HFF-Myc (cell line): ENCODE results near the gene PCSK4.
A peak's percentile ranks its signal among the peaks of the same experiment; 100 is the strongest.
"Not testable (repeated sequence)": the region's sequence is repeated elsewhere in the genome, so short reads cannot be mapped to it uniquely, and the experiment has no call there.

Experiments used
- DNase-seq: peaks from one replicate; pipeline ENCODE4 v3.0.0-alpha.2; 2011; ENCODE audit warnings: low read depth; ENCODE audit errors: extremely low read depth
- H3K4me3 ChIP-seq: replicated peaks from 2 replicates; pipeline ENCODE4 v1.5.1; 2011; ENCODE audit warnings: low read depth, mild to moderate bottlenecking, control low read depth, low read length
- CTCF ChIP-seq: IDR thresholded peaks from 2 replicates; pipeline ENCODE4 v1.5.1; 2012; ENCODE audit warnings: mild to moderate bottlenecking, low read depth, low read length, control low read depth; ENCODE audit errors: missing control alignments

The PCSK4 gene

DNA sequence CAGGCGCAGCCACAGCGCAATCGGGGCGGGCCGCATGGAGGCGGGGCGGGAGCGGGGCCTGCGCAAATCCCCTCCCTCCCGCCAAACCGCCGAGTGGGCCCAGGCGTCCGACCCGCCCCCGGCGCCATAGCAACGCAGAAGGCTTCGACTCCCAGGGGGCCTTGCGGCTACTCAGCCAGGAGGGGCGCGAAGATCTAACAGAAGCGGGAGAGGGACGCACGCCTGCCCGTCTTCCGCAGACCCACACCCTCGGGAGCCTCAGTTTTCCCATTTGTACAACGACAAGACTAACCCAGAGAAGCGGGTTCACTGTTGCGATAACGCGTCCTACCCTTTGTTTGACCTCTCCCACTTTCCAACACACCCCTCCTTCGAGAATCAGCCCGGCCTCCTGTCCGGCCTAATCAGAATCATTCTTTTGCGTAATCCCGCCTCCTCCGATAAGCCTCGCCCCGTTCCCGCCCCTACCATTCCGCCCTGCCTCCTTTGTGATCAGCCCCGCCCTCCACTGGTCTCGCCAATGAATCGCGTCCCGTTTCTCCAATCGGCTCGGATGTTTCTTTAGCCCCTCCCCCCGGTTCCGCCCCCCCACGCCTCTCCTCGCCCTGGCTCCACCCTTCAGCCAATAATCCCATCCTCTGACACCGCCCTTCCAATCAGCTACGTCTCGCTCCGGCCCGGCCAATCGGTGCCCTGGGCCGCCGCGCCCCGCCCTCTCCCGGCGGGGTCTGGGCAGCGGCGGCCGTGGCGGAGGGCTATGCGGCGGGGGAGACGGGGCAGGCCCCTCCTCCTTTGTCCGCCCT lies at the start of gene PCSK4:
TSS of gene PCSK4 (minus strand) at position 40 of the 803 bp plus-strand sequence. CDS start at position 36, 4 bp downstream.
- peak within 1 kb of the TSS; percentile 39 for H3K4me3 ChIP-seq
- DNase-seq: peak; percentile 96
- no peak for TF ChIP-seq CTCF

DNA sequence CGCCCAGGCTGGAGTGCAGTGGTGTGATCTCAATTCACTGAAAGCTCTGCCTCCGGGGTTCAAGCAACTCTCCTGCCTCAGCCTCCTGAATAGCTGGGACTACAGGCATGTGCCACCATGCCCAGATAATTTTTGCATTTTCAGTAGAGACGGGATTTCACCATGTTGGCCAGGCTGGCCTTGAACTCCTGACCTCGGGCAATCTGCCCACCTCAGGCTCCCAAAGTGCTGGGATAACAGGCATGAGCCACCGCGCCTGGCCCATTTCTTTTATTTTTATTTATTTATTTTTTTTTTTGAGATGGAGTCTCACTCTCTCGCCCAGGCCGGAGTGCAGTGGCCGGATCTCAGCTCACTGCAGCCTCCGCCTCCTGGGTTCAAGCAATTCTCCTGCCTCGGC lies 49.6 kb upstream of the PCSK4 start:
- not testable (repeated sequence) for H3K4me3 ChIP-seq, DNase-seq

DNA sequence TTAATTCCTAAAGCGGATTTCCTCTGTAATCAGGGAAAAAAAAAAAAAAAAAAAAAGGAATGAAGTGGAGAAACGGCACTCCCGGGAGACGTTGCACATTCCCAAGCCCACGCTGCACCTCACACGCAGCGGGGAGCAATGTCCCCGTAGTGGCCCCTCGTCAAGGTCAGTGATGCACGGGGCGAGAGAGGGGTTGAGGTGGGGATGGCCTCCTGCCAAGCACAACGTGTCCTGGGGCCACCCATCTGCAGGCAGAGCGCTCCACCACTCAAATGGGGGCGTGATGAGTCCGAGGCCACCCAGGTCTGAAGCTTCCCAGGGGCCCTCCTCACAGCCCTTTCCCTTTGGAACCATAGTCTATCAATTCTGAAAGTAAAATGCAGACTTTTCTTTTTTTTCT lies 48.8 kb upstream of the PCSK4 start:
- no peak for DNase-seq
- H3K4me3 ChIP-seq: no peak overlapping the region
- no peak for TF ChIP-seq CTCF

DNA sequence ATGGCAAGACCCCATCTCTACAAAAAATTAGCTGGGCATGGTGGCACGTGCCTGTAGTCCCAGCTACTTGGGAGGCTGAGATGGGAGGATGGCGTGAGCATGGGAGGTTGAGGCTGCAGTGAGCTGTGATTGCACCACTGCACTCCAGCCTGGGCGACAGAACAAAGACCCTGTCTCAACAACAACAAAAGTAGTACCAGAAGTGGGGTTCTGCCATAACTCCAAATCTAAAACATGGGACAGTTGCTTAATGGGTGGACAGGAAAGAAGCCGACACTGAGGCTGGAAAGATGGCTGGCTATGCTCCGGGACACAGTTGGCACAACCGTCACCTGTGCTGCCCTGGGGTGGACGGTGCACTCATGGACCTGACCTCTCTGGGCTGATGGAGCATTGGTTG lies 45.5 kb upstream of the PCSK4 start:
- H3K4me3 ChIP-seq, DNase-seq: not testable (repeated sequence)

- TF ChIP-seq CTCF: no peak
- no peak overlapping the region for H3K4me3 ChIP-seq
- DNase-seq: no peak
Measured at GRCh38 chr19:1534972-1535371, 44.8 kb upstream of the PCSK4 start.

- TF ChIP-seq CTCF: no peak
- no peak for DNase-seq
- H3K4me3 ChIP-seq: no peak overlapping the region
Measured at GRCh38 chr19:1533510-1534150, 43.5 kb upstream of the PCSK4 start.

DNA sequence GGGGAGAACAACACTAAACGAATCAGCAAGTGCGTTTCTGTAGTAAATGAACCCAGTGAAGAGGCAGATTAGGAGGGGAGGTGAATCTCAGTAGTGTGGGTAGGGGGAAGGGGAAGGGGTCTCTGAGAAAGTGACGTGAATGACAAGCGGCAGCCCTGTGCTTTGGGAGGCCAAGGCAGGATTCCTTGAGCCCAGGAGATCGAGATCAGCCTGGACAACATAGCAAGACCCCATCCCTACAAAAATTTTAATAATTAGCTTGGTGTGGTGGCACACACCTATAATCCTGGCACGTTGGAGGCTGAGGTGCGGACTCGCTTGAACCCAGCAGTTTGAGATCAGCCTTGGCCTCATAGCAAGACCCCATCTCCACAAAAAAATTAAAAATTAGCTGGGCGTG lies 41.9 kb upstream of the PCSK4 start:
- DNase-seq: no peak
- no peak overlapping the region for H3K4me3 ChIP-seq
- TF ChIP-seq CTCF: no peak
